H1 (cell line): ENCODE data around the gene VEGFC. TPM values are rescaled to one million over a fixed set of nuclear protein-coding genes. Genes with fewer than 3 reads are reported as not detected.

ENCODE experiments used
- CTCF ChIA-PET: fragments of 300-600 bp; sonication (Branson Sonifier 250); formaldehyde crosslinking; loops from one replicate; lab custom pipeline; 2021; ENCODE audit not compliant: partially characterized antibody; lab: Charles Lee
- POLR2A ChIA-PET: fragments of 300-600 bp; sonication (Branson Sonifier 250); formaldehyde crosslinking; loops from one replicate; lab custom pipeline; 2021; ENCODE audit warnings: inconsistent platforms; ENCODE audit not compliant: partially characterized antibody; lab: Charles Lee
- DNase-seq, 2 experiments: peaks; one replicate each; pipeline versions ENCODE4 v3.0.0 to v3.0.0-alpha.2; 2010 to 2022; ENCODE audit warnings: low spot score in 2 of 2, low read depth in 1 of 2, mixed read lengths in 1 of 2
- FAIRE-seq: peaks from 2 replicates; lab custom pipeline; 2011; peaks lifted over from hg19 to GRCh38; lab: Jason Lieb, UNC
- H2AFZ ChIP-seq: 2 replicates; pipeline ENCODE4 v1.8.1; 2012; ENCODE audit warnings: low read length, inconsistent platforms
- H2AK5ac ChIP-seq: 2 replicates; pipeline ENCODE4 v1.6.1; 2013; ENCODE audit warnings: low read depth, low read length
- H2BK120ac ChIP-seq: replicated peaks from 2 replicates; pipeline ENCODE3; 2013; ENCODE audit warnings: low read depth, low read length, inconsistent platforms
- H2BK12ac ChIP-seq: 2 replicates; pipeline ENCODE4 v1.6.1; 2013; ENCODE audit warnings: low read depth, low read length
- H2BK15ac ChIP-seq: 2 replicates; pipeline ENCODE4 v1.6.1; 2013; ENCODE audit warnings: low read length
- H2BK20ac ChIP-seq: 2 replicates; pipeline ENCODE4 v1.6.1; 2013; ENCODE audit warnings: low read length
- H2BK5ac ChIP-seq: 2 replicates; pipeline ENCODE4 v1.6.1; 2013; ENCODE audit warnings: low read depth, low read length
- H3K14ac ChIP-seq: 2 replicates; pipeline ENCODE4 v1.6.1; 2013; ENCODE audit warnings: inconsistent platforms; ENCODE audit not compliant: insufficient read length
- H3K18ac ChIP-seq: 2 replicates; pipeline ENCODE4 v1.6.1; 2013; ENCODE audit warnings: low read length; ENCODE audit errors: extremely low read depth
- H3K23ac ChIP-seq: 2 replicates; pipeline ENCODE4 v1.6.1; 2013; ENCODE audit warnings: inconsistent platforms; ENCODE audit not compliant: insufficient read length
- H3K23me2 ChIP-seq: 2 replicates; pipeline ENCODE4 v1.6.1; 2013; ENCODE audit warnings: low read depth, low read length
- H3K27ac ChIP-seq: 2 replicates; pipeline ENCODE4 v1.6.1; 2011; ENCODE audit warnings: low read depth, low read length, inconsistent platforms
- H3K27me3 ChIP-seq, 4 experiments: replicated peaks in 1 of 4; 1 replicate in 1 of 4; 2 replicates in 3 of 4; pipeline versions ENCODE4 v1.6.1 to v1.8.1; 2011 to 2013; ENCODE audit warnings: low read length in 3 of 4, mild to moderate bottlenecking in 3 of 4, inconsistent platforms in 2 of 4, mixed read lengths in 2 of 4, moderate library complexity in 1 of 4; ENCODE audit not compliant: control insufficient read depth in 3 of 4, insufficient read depth in 3 of 4; ENCODE audit errors: extremely low read depth in 1 of 4
- H3K36me3 ChIP-seq, 4 experiments: 2 replicates each; pipeline versions ENCODE4 v1.6.1 to v1.8.1; 2011 to 2013; ENCODE audit warnings: mild to moderate bottlenecking in 4 of 4, low read length in 3 of 4, moderate library complexity in 2 of 4, control low read depth in 1 of 4, inconsistent platforms in 1 of 4; ENCODE audit not compliant: insufficient read depth in 4 of 4, control insufficient read depth in 2 of 4
- H3K4ac ChIP-seq: replicated peaks from 2 replicates; pipeline ENCODE3; 2013; ENCODE audit warnings: low read length, low read depth, mixed read lengths, inconsistent platforms; ENCODE audit not compliant: insufficient read length
- H3K4me1 ChIP-seq, 4 experiments: replicated peaks in 1 of 4; 1 replicate in 1 of 4; 2 replicates in 3 of 4; pipeline versions ENCODE4 v1.6.1 to v1.8.1; 2011 to 2013; ENCODE audit warnings: low read length in 3 of 4, inconsistent platforms in 2 of 4, mixed read lengths in 1 of 4; ENCODE audit not compliant: insufficient read depth in 4 of 4, control insufficient read depth in 3 of 4
- H3K4me2 ChIP-seq, 2 experiments: 2 replicates each; pipeline versions ENCODE4 v1.6.1 to v1.8.1; 2011 to 2013; ENCODE audit warnings: low read depth in 2 of 2, low read length in 2 of 2, control low read depth in 1 of 2, inconsistent platforms in 1 of 2, mild to moderate bottlenecking in 1 of 2; ENCODE audit not compliant: insufficient read depth in 1 of 2
- H3K4me3 ChIP-seq, 4 experiments: fragments of 200-600, 300-600 bp in 1 of 4; sonication (generic), shearing (Covaris generic), sonication (Bioruptor Twin) in 1 of 4; 2 replicates each; pipeline versions ENCODE4 v1.5.1 to v1.8.1; 2011 to 2016; ENCODE audit warnings: low read length in 4 of 4, low read depth in 3 of 4, control low read depth in 2 of 4, inconsistent platforms in 2 of 4, mild to moderate bottlenecking in 2 of 4, mixed read lengths in 1 of 4, moderate library complexity in 1 of 4; ENCODE audit not compliant: insufficient read depth in 2 of 4; ENCODE audit errors: extremely low read depth in 1 of 4
- H3K56ac ChIP-seq: replicated peaks from 2 replicates; pipeline ENCODE3; 2013; ENCODE audit warnings: low read depth, mild to moderate bottlenecking, mixed read lengths, low read length, inconsistent platforms; ENCODE audit not compliant: insufficient read length
- H3K79me1 ChIP-seq: 2 replicates; pipeline ENCODE4 v1.6.1; 2013; ENCODE audit warnings: low read depth, low read length, control low read depth
- H3K79me2 ChIP-seq, 2 experiments: 2 replicates each; pipeline versions ENCODE4 v1.6.1 to v1.8.1; 2012 to 2013; ENCODE audit warnings: low read length in 2 of 2, mild to moderate bottlenecking in 2 of 2, inconsistent platforms in 1 of 2; ENCODE audit not compliant: insufficient read depth in 2 of 2, control insufficient read depth in 1 of 2
- H3K9ac ChIP-seq, 4 experiments: replicated peaks in 1 of 4; 1 replicate in 1 of 4; 2 replicates in 3 of 4; pipeline versions ENCODE4 v1.6.1 to v1.8.1; 2011 to 2013; ENCODE audit warnings: low read depth in 3 of 4, low read length in 3 of 4, control low read depth in 2 of 4, mild to moderate bottlenecking in 2 of 4, moderate library complexity in 2 of 4, inconsistent platforms in 1 of 4; ENCODE audit errors: extremely low read depth in 1 of 4
- H3K9me3 ChIP-seq, 2 experiments: 2 replicates each; pipeline versions ENCODE4 v1.6.1 to v1.8.1; 2012 to 2013; ENCODE audit warnings: mild to moderate bottlenecking in 2 of 2, moderate library complexity in 2 of 2, control low read depth in 1 of 2, inconsistent platforms in 1 of 2, low read depth in 1 of 2, low read length in 1 of 2, mixed read lengths in 1 of 2; ENCODE audit not compliant: insufficient read depth in 2 of 2
- H4K20me1 ChIP-seq, 2 experiments: replicated peaks in 1 of 2; 2 replicates each; pipeline versions ENCODE3 to v1.8.1; 2011 to 2013; ENCODE audit warnings: inconsistent platforms in 2 of 2, low read length in 2 of 2, mild to moderate bottlenecking in 1 of 2; ENCODE audit not compliant: insufficient read depth in 2 of 2, control insufficient read depth in 1 of 2
- H4K5ac ChIP-seq: 2 replicates; pipeline ENCODE4 v1.6.1; 2013; ENCODE audit warnings: low read length, low read depth, mixed read lengths, inconsistent platforms; ENCODE audit not compliant: insufficient read length
- H4K8ac ChIP-seq: 2 replicates; pipeline ENCODE4 v1.8.0; 2013; ENCODE audit warnings: mild to moderate bottlenecking, moderate library complexity, low read length, inconsistent platforms; ENCODE audit not compliant: insufficient read depth; ENCODE audit errors: extremely low read depth
- H4K91ac ChIP-seq: replicated peaks from 2 replicates; pipeline ENCODE3; 2013; ENCODE audit warnings: low read length, mixed read lengths, inconsistent platforms; ENCODE audit not compliant: insufficient read length
- BACH1 ChIP-seq: IDR thresholded peaks from 2 replicates; pipeline ENCODE4 v1.6.1; 2012; ENCODE audit warnings: low read length, improper control_type of control experiment
- CBX5 ChIP-seq: fragments of 300-800, 300-1000 bp; sonication (generic); IDR thresholded peaks from 2 replicates; pipeline ENCODE4 v1.7.1; 2016; ENCODE audit warnings: antibody characterized with exemption, low read length, low read depth
- CTBP2 ChIP-seq: IDR thresholded peaks from 2 replicates; pipeline ENCODE4 v1.7.0; 2011; ENCODE audit warnings: borderline replicate concordance, mild to moderate bottlenecking, moderate library complexity, mixed read lengths, low read length; ENCODE audit not compliant: insufficient read depth, insufficient read length
- EZH2 ChIP-seq: fragments of 200-600 bp; sonication (generic); IDR thresholded peaks from 2 replicates; pipeline ENCODE4 v1.7.1; 2012; ENCODE audit warnings: low read depth, mild to moderate bottlenecking, moderate library complexity, low read length, inconsistent platforms; ENCODE audit not compliant: severe bottlenecking
- SAP30 ChIP-seq: fragments of 300-600 bp; sonication (generic); IDR thresholded peaks from 2 replicates; pipeline ENCODE4 v1.7.1; 2012; ENCODE audit warnings: low read length, moderate library complexity, mild to moderate bottlenecking, inconsistent platforms; ENCODE audit not compliant: insufficient read depth, insufficient replicate concordance
- SP1 ChIP-seq: IDR thresholded peaks from 2 replicates; pipeline ENCODE4 v1.6.1; 2011; ENCODE audit warnings: low read depth, low read length
- TCF12 ChIP-seq: IDR thresholded peaks from 2 replicates; pipeline ENCODE4 v1.6.1; 2011; ENCODE audit warnings: low read depth, mild to moderate bottlenecking, low read length
- WGBS, 2 experiments: shearing (Covaris generic) in 1 of 2; methylation state at CpG; one replicate each; pipeline versions ENCODE4 v1.1.6 to v1.1.7; 2013 to 2015; ENCODE audit warnings: low lambda C conversion rate in 2 of 2, mixed read lengths in 2 of 2, inconsistent platforms in 1 of 2, low coverage in 1 of 2, missing lambda C conversion rate in 1 of 2; ENCODE audit not compliant: insufficient replicate concordance in 2 of 2, insufficient coverage in 1 of 2, insufficient read length in 1 of 2; ENCODE audit errors: extremely low coverage in 1 of 2, missing lambda C conversion rate in 1 of 2; 5-methylcytosine and 5-hydroxymethylcytosine counted together
- polyA plus RNA-seq, 7 experiments: library from polyadenylated mRNA; depleted of rRNA in 3 of 7; stranded (reverse) in 5 of 7; unstranded in 2 of 7; fragments of >200 nt in 5 of 7; fragments of 200-250 nt in 2 of 7; gene quantifications; 1 replicate in 5 of 7; 2 replicates in 1 of 7; 4 replicates in 1 of 7; pipeline versions ENCODE4 v1.2.1 to v1.2.3, GENCODE V29; 2011 to 2013; ENCODE audit warnings: missing spikeins in 2 of 7, mixed read lengths in 2 of 7
- total RNA-seq: library from RNA; stranded (reverse); fragmentation: NEBNext Ultra II Directional; extraction: Animal tissue kit (Norgen Biotek cat#: 25700); gene quantifications from 2 replicates; pipeline ENCODE4 v1.2.1, GENCODE V29; 2021

Gene VEGFC
- total and polyA plus RNA-seq, 2 of the 8 experiments (the other 6 are each of a cell fraction or from before 2014, with no cell fraction given) = 0.53 to 1.4 TPM

GRCh38 chr4:176824645-176825366 lies 32.1 kb upstream of the VEGFC start:
- Histone ChIP-seq H3K79me2 (no peaks in the 10 kb centered on the region), H2AFZ (no peak overlapping the region), H3K23ac (no peak overlapping the region), H4K8ac (no peak overlapping the region), H4K5ac (no peak overlapping the region), H2BK5ac (no peak overlapping the region), H3K4me2 (no peak overlapping the region), H3K79me1 (no peaks in the 10 kb centered on the region), H3K9ac (no peak overlapping the region), H4K91ac (no peak overlapping the region), H3K23me2 (no peaks in the 10 kb centered on the region), H3K9me3 (peaks cover 0 to 3% of the 10 kb centered on the region in 2 experiments; a peak in 1 of 4 replicates), H4K20me1 (no peaks in the 10 kb centered on the region), H2AK5ac (no peak overlapping the region), H3K4me3 (no peak overlapping the region), H3K18ac (no peak overlapping the region), H3K27me3 (no peaks in the 10 kb centered on the region), H3K4me1 (no peaks in the 10 kb centered on the region), H2BK20ac (no peak overlapping the region), H3K36me3 (no peaks in the 10 kb centered on the region), H2BK12ac (no peak overlapping the region), H3K27ac (no peak overlapping the region), H3K56ac (no peak overlapping the region), H2BK120ac (no peak overlapping the region), H3K4ac (no peak overlapping the region), H3K14ac (no peak overlapping the region), H2BK15ac (no peak overlapping the region)
- ChIA-PET CTCF (interaction anchor here (1.9 kb wide), 1 partner anchor 7 kb away, joined by 4 read pairs; no protein-coding TSS in a partner anchor), POLR2A (interaction anchor here (1.2 kb wide), 1 partner anchor 13 kb away, joined by 3 read pairs; no protein-coding TSS in a partner anchor)
- TF ChIP-seq CBX5 (no peak), CTBP2 (no peak), SP1 (no peak), BACH1 (no peak), EZH2 (no peak), SAP30 (no peak), TCF12 (no peak)
- DNase-seq = no peak
- FAIRE-seq = no peak
- 92% methylated on average over 2 of the region's 2 CpGs; no CpG with 5 or more reads in 1 of the 2 experiments for WGBS, 2 experiments
